HS-5 (cell line): ENCODE measurements around the gene FCRL6.

Experiments used
- DNase-seq: peaks from one replicate; pipeline ENCODE4 v3.0.0-alpha.2; 2012; ENCODE audit warnings: low read depth

Gene FCRL6

DNA sequence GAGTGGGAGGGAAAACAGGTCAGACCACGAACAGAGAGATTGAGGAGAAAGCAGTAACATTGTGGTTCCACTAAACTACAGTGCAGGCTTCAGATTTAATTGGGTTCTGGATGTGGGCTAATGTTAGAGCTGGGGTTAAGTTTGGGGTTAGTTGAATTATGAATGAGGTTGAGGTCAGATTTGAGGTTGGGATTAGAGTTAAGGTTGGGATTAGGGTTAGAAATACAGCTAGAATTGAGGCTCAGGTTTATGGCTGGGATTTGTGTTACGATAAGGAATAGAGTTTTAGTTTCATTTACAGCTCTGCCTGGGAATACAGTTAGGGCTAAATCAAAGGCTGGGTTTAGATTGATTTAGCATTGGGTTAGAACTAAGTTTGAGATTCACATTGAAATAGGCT, 62.1 kb downstream of the FCRL6 start:
- DNase-seq, result no peak
